Type B pancreatic cell (in vitro differentiated cells): Measurements from ENCODE around the gene PLCD3. TPM values are rescaled to one million over a fixed set of nuclear protein-coding genes. Genes with fewer than 3 reads are reported as not detected.

Experiments
- DNase-seq: peaks from one replicate; pipeline ENCODE4 v3.0.0; 2021; ENCODE audit warnings: mixed read lengths; ENCODE audit not compliant: unreplicated experiment; ENCODE audit errors: extremely low spot score
- H3K27ac Mint-ChIP-seq: 2 replicates; pipeline ENCODE4 v1.8.0; 2021; ENCODE audit warnings: mild to moderate bottlenecking, mixed read lengths
- H3K27me3 Mint-ChIP-seq: 2 replicates; pipeline ENCODE4 v1.8.0; 2021; ENCODE audit warnings: mixed read lengths
- H3K36me3 Mint-ChIP-seq: 2 replicates; pipeline ENCODE4 v1.8.0; 2021; ENCODE audit warnings: mixed read lengths
- H3K4me1 Mint-ChIP-seq: one replicate; pipeline ENCODE4 v1.8.0; 2021; ENCODE audit warnings: mixed read lengths; ENCODE audit not compliant: unreplicated experiment
- H3K4me3 Mint-ChIP-seq: 2 replicates; pipeline ENCODE4 v1.8.0; 2021; ENCODE audit warnings: mild to moderate bottlenecking, mixed read lengths
- H3K9me3 Mint-ChIP-seq: 2 replicates; pipeline ENCODE4 v1.8.0; 2021; ENCODE audit warnings: mixed read lengths
- total RNA-seq: library from RNA; stranded (reverse); gene quantifications from 2 replicates; pipeline ENCODE4 v1.2.1, GENCODE V29; 2021; ENCODE audit warnings: low replicate concordance
- TF ChIP-seq, protein P1 (sequence below): fragments of 200-600 bp; sonication (generic); conservative IDR thresholded peaks from 2 replicates; pipeline ENCODE4 v1.5.0; 2021; ENCODE audit warnings: antibody characterized with exemption, mild to moderate bottlenecking

The PLCD3 gene
- total RNA-seq, 1 donor from 2014 or later, result 45.8 TPM

GRCh38 chr17:45148183-45149036 lies 16.1 kb upstream of the PLCD3 start, which contains the start of gene HEXIM1:
Gene HEXIM1 (plus strand): TSS chr17:45148475. CDS start chr17:45149191, 716 bp downstream.
- H3K36me3 Mint-ChIP-seq, result peaks cover 4% of the 10 kb centered on the region
- TF ChIP-seq, protein P1, sequence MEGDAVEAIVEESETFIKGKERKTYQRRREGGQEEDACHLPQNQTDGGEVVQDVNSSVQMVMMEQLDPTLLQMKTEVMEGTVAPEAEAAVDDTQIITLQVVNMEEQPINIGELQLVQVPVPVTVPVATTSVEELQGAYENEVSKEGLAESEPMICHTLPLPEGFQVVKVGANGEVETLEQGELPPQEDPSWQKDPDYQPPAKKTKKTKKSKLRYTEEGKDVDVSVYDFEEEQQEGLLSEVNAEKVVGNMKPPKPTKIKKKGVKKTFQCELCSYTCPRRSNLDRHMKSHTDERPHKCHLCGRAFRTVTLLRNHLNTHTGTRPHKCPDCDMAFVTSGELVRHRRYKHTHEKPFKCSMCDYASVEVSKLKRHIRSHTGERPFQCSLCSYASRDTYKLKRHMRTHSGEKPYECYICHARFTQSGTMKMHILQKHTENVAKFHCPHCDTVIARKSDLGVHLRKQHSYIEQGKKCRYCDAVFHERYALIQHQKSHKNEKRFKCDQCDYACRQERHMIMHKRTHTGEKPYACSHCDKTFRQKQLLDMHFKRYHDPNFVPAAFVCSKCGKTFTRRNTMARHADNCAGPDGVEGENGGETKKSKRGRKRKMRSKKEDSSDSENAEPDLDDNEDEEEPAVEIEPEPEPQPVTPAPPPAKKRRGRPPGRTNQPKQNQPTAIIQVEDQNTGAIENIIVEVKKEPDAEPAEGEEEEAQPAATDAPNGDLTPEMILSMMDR, result no peak
- H3K4me1 Mint-ChIP-seq, result peaks cover 40% of the 10 kb centered on the region
- H3K4me3 Mint-ChIP-seq, result peak within 1 kb of the TSS; percentile 93
- peak within 1 kb of the TSS; percentile 100 for H3K27ac Mint-ChIP-seq
- DNase-seq, result peak; percentile 100
- H3K9me3 Mint-ChIP-seq, result no peaks in the 10 kb centered on the region
- H3K27me3 Mint-ChIP-seq, result peaks cover 10% of the 10 kb centered on the region

DNA sequence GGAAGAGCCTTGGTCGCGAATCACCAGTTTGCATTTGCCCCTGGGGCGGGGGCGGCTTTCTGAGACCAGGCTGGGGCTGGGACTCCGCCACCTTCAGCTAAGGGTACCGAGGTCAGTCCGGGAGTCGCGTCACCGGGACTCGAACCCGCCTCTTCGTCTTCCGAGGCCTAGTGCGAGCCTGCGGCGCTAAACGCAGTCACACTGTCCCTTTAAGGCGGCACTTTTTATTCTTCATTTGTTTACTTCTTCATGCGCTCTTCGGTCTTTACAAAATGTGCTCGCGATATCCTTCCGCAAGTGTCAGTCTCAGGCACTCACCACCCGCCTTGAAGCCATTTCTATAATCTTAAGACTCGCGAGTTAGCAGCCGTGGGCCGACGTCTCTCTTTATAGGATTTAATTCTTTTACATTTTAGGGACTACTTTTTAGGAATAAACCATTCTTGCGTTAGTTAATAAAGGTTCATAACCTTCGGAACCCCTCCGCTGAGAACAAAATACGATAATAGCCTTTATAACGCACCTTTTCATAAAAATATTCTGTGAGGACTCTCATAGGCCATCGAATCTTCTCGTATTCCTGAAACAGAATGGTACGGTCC lies 15.4 kb upstream of the PLCD3 start:
- Mint-ChIP-seq H3K4me3 (peak overlapping the region; percentile 93), H3K4me1 (peaks cover 40% of the 10 kb centered on the region), H3K27me3 (peaks cover 10% of the 10 kb centered on the region), H3K27ac (peak overlapping the region; percentile 100), H3K9me3 (no peaks in the 10 kb centered on the region), H3K36me3 (peaks cover 4% of the 10 kb centered on the region)
- TF ChIP-seq, protein P1, result no peak
- no peak for DNase-seq

DNA sequence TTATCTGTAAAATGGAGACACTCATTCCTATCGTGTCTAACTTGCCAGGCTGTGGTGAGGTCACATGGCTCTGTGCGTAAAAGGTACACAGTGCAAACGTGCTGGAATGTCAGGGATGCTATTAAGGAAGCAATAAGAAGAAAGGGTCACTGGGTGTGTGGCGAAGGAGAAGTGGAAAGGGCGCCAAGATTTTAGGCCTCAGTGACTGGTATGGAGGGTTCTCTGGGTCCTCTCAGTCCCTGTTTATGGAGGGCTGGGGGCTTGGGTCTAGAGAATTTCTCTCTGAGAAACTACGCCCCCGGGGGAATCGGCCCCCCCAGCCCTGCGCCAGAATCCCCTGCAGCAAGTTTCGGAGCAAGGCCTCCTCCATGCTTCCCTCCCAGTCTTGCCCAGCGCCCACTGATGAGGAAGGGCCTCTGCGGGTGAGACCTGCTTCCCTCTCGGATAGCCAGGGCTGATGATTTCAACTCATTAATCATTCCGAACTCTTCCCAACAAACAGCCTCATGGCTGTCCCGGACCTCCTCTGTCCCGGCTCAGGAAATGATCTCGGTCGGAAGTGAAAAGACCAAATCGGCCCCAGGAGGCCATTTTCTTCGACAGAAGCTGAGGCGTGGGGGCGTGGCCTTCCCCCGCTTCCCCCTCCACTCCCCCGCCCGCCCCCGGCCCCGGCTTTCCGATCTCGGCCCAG lies 14.7 kb upstream of the PLCD3 start:
- Mint-ChIP-seq H3K36me3 (peaks cover 4% of the 10 kb centered on the region), H3K27ac (peak overlapping the region; percentile 100)
- no peak for DNase-seq

GRCh38 chr17:45146592-45146889 lies 14.2 kb upstream of the PLCD3 start:
- peak overlapping the region; percentile 93 for H3K4me3 Mint-ChIP-seq
- no peak for DNase-seq
- H3K27me3 Mint-ChIP-seq, result peaks cover 10% of the 10 kb centered on the region
- TF ChIP-seq, protein P1, result no peak
- H3K9me3 Mint-ChIP-seq, result no peaks in the 10 kb centered on the region
- H3K4me1 Mint-ChIP-seq, result peaks cover 35% of the 10 kb centered on the region
- peak overlapping the region; percentile 100 for H3K27ac Mint-ChIP-seq
- H3K36me3 Mint-ChIP-seq, result peaks cover 4% of the 10 kb centered on the region

More for the DNA sequence above, 14.7 kb upstream of the PLCD3 start:
- Mint-ChIP-seq H3K27me3 (peaks cover 10% of the 10 kb centered on the region), H3K4me3 (peak overlapping the region; percentile 93), H3K9me3 (no peaks in the 10 kb centered on the region), H3K4me1 (peaks cover 40% of the 10 kb centered on the region)
- TF ChIP-seq, protein P1, result no peak

DNA sequence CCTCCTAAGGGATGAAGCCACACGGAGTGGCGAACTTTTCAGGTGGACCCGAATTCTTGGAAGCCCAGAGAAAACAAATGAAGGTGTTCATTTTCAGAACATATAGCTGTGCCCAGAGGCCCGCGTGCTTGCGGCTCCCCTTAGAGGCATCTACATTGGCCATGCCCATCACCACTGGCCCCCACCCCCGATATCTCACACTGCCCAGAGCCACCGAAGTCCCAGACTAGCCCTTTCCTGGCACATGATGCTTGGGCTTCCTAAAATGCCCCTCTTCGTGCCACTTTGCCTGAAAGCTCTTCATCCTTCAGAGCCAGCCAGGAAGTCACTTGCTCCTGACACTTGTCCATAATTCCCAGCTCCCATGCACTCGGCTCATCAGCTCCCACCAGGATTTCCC lies 13.9 kb upstream of the PLCD3 start:
- H3K4me3 Mint-ChIP-seq, result peak overlapping the region; percentile 93
- no peaks in the 10 kb centered on the region for H3K9me3 Mint-ChIP-seq
- H3K36me3 Mint-ChIP-seq, result peaks cover 4% of the 10 kb centered on the region
- peaks cover 10% of the 10 kb centered on the region for H3K27me3 Mint-ChIP-seq
- DNase-seq, result no peak
- H3K4me1 Mint-ChIP-seq, result peaks cover 32% of the 10 kb centered on the region
- TF ChIP-seq, protein P1, result no peak
- peak overlapping the region; percentile 100 for H3K27ac Mint-ChIP-seq
